HepG2 (cell line): ENCODE measurements around the gene BRPF1. TPM values are rescaled to one million over a fixed set of nuclear protein-coding genes. Genes with fewer than 3 reads are reported as not detected.

Source experiments
- BORCS8-MEF2B ChIP-seq: sonication (generic); formaldehyde crosslinking; IDR thresholded peaks from 2 replicates; pipeline ENCODE4 v1.8.0; 2022; ENCODE audit warnings: mild to moderate bottlenecking, missing genetic modification reagents
- EEA1 ChIP-seq: sonication (generic); formaldehyde crosslinking; IDR thresholded peaks from 2 replicates; pipeline ENCODE4 v1.5.1; 2020; ENCODE audit warnings: mild to moderate bottlenecking, missing genetic modification reagents, borderline replicate concordance
- GPN1 ChIP-seq: sonication (generic); formaldehyde crosslinking; IDR thresholded peaks from 2 replicates; pipeline ENCODE4 v1.5.1; 2020; ENCODE audit warnings: missing genetic modification reagents, borderline replicate concordance
- MIXL1 ChIP-seq: IDR thresholded peaks from 2 replicates; pipeline ENCODE4 v1.6.1; 2016
- NCOA2 ChIP-seq: sonication (generic); formaldehyde crosslinking; IDR thresholded peaks from 2 replicates; pipeline ENCODE4 v1.8.0; 2022; ENCODE audit warnings: inconsistent platforms
- SMAD1 ChIP-seq: sonication (generic); formaldehyde crosslinking; IDR thresholded peaks from 2 replicates; pipeline ENCODE4 v1.4.0; 2020; ENCODE audit warnings: missing genetic modification reagents, low read depth, mild to moderate bottlenecking, borderline replicate concordance
- SP4 ChIP-seq: sonication (generic); formaldehyde crosslinking; IDR thresholded peaks from 2 replicates; pipeline ENCODE4 v1.8.1; 2023; ENCODE audit warnings: mild to moderate bottlenecking, missing genetic modification reagents
- TEAD2 ChIP-seq: sonication (generic); formaldehyde crosslinking; IDR thresholded peaks from 2 replicates; pipeline ENCODE4 v1.9.0; 2021; ENCODE audit warnings: missing genetic modification reagents
- THYN1 ChIP-seq: sonication (generic); formaldehyde crosslinking; IDR thresholded peaks from 2 replicates; pipeline ENCODE4 v1.8.1; 2023; ENCODE audit warnings: low read depth, mild to moderate bottlenecking, moderate library complexity, missing genetic modification reagents, borderline replicate concordance
- ZFP90 ChIP-seq: sonication (generic); formaldehyde crosslinking; IDR thresholded peaks from 2 replicates; pipeline ENCODE4 v1.8.0; 2022; ENCODE audit warnings: missing genetic modification reagents, mild to moderate bottlenecking, inconsistent platforms, borderline replicate concordance
- ZMAT3 ChIP-seq: sonication (generic); formaldehyde crosslinking; conservative IDR thresholded peaks from 2 replicates; pipeline ENCODE4 v1.7.0; 2021; ENCODE audit warnings: missing genetic modification reagents
- ZMYM4 ChIP-seq: sonication (generic); formaldehyde crosslinking; IDR thresholded peaks from 2 replicates; pipeline ENCODE4 v1.8.1; 2023; ENCODE audit warnings: mild to moderate bottlenecking, missing genetic modification reagents
- ZNF335 ChIP-seq: sonication (generic); formaldehyde crosslinking; IDR thresholded peaks from 2 replicates; pipeline ENCODE4 v1.4.0; 2020; ENCODE audit warnings: missing genetic modification reagents
- ZNF350 ChIP-seq: sonication (generic); formaldehyde crosslinking; IDR thresholded peaks from 2 replicates; pipeline ENCODE4 v1.4.0; 2020; ENCODE audit warnings: mild to moderate bottlenecking, low read depth, missing genetic modification reagents, borderline replicate concordance
- ZNF75D ChIP-seq: sonication (generic); formaldehyde crosslinking; IDR thresholded peaks from 2 replicates; pipeline ENCODE4 v1.8.1; 2023; ENCODE audit warnings: missing genetic modification reagents, mild to moderate bottlenecking, borderline replicate concordance
- polyA plus RNA-seq, 8 experiments: library from polyadenylated mRNA; depleted of rRNA in 3 of 8; stranded (reverse) in 7 of 8; unstranded in 1 of 8; fragments of >200 nt; fragmentation: Illumina TruSeq in 4 of 8; extraction: Trizol in 4 of 8; gene quantifications; 2 replicates each; pipeline versions ENCODE4 v1.2.1 to v1.2.3, GENCODE V29; 2011 to 2016; ENCODE audit warnings: low read depth in 4 of 8, missing spikeins in 1 of 8, mixed read lengths in 1 of 8; ENCODE audit not compliant: insufficient read depth in 1 of 8
- total RNA-seq, 5 experiments: library from RNA; depleted of rRNA; stranded (reverse); fragments of >200 nt; fragmentation: Illumina TruSeq; extraction: Trizol; gene quantifications; 2 replicates each; pipeline ENCODE4 v1.2.3, GENCODE V29; 2016; ENCODE audit warnings: low read depth in 1 of 5
- TF ChIP-seq, protein P1 (sequence below): sonication (generic); formaldehyde crosslinking; IDR thresholded peaks from 2 replicates; pipeline ENCODE4 v1.5.1; 2020; ENCODE audit warnings: mild to moderate bottlenecking, moderate library complexity, missing genetic modification reagents
- TF ChIP-seq, protein P2 (sequence below): sonication (generic); formaldehyde crosslinking; conservative IDR thresholded peaks from 2 replicates; pipeline ENCODE4 v1.4.0; 2020; ENCODE audit warnings: missing genetic modification reagents
- TF ChIP-seq, protein P3 (sequence below): sonication (generic); formaldehyde crosslinking; IDR thresholded peaks from 2 replicates; pipeline ENCODE4 v1.9.0; 2021; ENCODE audit warnings: missing genetic modification reagents, mild to moderate bottlenecking, borderline replicate concordance
- TF ChIP-seq, protein P4 (sequence below): IDR thresholded peaks from 2 replicates; pipeline ENCODE4 v1.6.1; 2016; ENCODE audit warnings: mild to moderate bottlenecking, missing biosample characterization, missing genetic modification reagents
- TF ChIP-seq, protein P5 (sequence below): fragments of 450-650 bp; IDR thresholded peaks from 2 replicates; pipeline ENCODE4 v1.6.1; 2017
- TF ChIP-seq, protein P6 (sequence below): sonication (generic); formaldehyde crosslinking; IDR thresholded peaks from 2 replicates; pipeline ENCODE4 v1.8.0; 2022; ENCODE audit warnings: mild to moderate bottlenecking, missing genetic modification reagents

Gene BRPF1
- total and polyA plus RNA-seq, 2 of the 13 experiments (the other 11 are each of a cell fraction or from before 2014, with no cell fraction given) = 7.3 to 10.0 TPM

DNA sequence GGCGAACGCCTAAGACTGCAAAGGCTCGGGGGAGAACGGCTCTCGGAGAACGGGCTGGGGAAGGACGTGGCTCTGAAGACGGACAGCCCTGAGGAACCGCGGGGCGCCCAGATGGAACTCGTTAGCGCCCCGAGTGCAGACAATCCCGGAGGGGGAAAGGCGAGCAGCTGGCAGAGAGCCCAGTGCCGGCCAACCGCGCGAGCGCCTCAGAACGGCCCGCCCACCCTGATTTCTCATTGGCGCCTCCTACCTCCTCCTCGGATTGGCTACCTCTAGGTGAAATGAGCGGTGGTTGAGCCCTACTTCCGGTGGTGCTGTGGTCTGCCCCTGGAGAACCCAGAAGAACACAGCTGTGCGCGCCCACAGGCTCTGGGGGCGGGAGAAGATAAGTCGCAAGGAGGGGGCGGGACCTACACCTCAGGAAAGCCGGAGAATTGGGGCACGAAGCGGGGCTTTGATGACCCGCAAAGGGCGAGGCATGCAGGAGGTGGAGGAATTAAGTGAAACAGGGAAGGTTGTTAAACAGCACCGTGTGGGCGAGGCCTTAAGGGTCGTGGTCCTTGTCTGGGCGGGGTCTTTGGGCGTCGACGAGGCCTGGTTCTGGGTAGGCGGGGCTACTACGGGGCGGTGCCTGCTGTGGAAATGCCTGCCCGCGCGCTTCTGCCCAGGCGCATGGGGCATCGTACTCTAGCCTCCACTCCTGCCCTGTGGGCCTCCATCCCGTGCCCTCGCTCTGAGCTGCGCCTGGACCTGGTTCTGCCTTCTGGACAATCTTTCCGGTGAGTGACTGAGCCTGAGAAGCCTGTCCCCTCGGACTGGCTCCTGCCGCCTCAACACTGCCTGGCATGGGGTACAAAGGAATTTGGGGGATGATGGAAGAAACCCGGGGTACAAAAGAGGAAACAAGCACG is 18.4 kb downstream of the BRPF1 start, which contains the start of gene OGG1 (continued):
- no peak for TF ChIP-seq GPN1 (CRISPR knock-in tag)
- TF ChIP-seq, protein P1, sequence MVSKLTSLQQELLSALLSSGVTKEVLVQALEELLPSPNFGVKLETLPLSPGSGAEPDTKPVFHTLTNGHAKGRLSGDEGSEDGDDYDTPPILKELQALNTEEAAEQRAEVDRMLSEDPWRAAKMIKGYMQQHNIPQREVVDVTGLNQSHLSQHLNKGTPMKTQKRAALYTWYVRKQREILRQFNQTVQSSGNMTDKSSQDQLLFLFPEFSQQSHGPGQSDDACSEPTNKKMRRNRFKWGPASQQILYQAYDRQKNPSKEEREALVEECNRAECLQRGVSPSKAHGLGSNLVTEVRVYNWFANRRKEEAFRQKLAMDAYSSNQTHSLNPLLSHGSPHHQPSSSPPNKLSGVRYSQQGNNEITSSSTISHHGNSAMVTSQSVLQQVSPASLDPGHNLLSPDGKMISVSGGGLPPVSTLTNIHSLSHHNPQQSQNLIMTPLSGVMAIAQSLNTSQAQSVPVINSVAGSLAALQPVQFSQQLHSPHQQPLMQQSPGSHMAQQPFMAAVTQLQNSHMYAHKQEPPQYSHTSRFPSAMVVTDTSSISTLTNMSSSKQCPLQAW (CRISPR knock-in tag) = peak; percentile 65
- TF ChIP-seq NCOA2 = peak; percentile 46; the same call in 1 of the 2 replicates
- TF ChIP-seq ZFP90 = peak; percentile 75
- no peak for TF ChIP-seq TEAD2 (CRISPR knock-in tag)
- TF ChIP-seq, protein P2, sequence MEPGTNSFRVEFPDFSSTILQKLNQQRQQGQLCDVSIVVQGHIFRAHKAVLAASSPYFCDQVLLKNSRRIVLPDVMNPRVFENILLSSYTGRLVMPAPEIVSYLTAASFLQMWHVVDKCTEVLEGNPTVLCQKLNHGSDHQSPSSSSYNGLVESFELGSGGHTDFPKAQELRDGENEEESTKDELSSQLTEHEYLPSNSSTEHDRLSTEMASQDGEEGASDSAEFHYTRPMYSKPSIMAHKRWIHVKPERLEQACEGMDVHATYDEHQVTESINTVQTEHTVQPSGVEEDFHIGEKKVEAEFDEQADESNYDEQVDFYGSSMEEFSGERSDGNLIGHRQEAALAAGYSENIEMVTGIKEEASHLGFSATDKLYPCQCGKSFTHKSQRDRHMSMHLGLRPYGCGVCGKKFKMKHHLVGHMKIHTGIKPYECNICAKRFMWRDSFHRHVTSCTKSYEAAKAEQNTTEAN (CRISPR knock-in tag) = no peak; the same call in 1 of the 2 replicates
- TF ChIP-seq, protein P3, sequence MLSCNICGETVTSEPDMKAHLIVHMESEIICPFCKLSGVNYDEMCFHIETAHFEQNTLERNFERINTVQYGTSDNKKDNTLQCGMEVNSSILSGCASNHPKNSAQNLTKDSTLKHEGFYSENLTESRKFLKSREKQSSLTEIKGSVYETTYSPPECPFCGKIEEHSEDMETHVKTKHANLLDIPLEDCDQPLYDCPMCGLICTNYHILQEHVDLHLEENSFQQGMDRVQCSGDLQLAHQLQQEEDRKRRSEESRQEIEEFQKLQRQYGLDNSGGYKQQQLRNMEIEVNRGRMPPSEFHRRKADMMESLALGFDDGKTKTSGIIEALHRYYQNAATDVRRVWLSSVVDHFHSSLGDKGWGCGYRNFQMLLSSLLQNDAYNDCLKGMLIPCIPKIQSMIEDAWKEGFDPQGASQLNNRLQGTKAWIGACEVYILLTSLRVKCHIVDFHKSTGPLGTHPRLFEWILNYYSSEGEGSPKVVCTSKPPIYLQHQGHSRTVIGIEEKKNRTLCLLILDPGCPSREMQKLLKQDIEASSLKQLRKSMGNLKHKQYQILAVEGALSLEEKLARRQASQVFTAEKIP (CRISPR knock-in tag) = no peak
- TF ChIP-seq BORCS8-MEF2B (CRISPR knock-in tag) = peak; percentile 65; the same call in 1 of the 2 replicates
- TF ChIP-seq ZNF350 (CRISPR knock-in tag) = peak; percentile 89
- no peak for TF ChIP-seq THYN1
- no peak for TF ChIP-seq ZNF335 (CRISPR knock-in tag)
- no peak for TF ChIP-seq EEA1 (CRISPR knock-in tag)
- TF ChIP-seq ZMYM4 (CRISPR knock-in tag) = peak; percentile 49
- TF ChIP-seq ZNF75D (CRISPR knock-in tag) = no peak
- TF ChIP-seq, protein P4, sequence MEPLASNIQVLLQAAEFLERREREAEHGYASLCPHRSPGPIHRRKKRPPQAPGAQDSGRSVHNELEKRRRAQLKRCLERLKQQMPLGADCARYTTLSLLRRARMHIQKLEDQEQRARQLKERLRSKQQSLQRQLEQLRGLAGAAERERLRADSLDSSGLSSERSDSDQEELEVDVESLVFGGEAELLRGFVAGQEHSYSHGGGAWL (CRISPR knock-in tag) = no peak
- TF ChIP-seq, protein P5, sequence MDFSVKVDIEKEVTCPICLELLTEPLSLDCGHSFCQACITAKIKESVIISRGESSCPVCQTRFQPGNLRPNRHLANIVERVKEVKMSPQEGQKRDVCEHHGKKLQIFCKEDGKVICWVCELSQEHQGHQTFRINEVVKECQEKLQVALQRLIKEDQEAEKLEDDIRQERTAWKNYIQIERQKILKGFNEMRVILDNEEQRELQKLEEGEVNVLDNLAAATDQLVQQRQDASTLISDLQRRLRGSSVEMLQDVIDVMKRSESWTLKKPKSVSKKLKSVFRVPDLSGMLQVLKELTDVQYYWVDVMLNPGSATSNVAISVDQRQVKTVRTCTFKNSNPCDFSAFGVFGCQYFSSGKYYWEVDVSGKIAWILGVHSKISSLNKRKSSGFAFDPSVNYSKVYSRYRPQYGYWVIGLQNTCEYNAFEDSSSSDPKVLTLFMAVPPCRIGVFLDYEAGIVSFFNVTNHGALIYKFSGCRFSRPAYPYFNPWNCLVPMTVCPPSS = no peak
- TF ChIP-seq SMAD1 (CRISPR knock-in tag) = no peak; the same call in 1 of the 2 replicates
- peak; percentile 24; the same call in 1 of the 2 replicates for TF ChIP-seq ZMAT3 (CRISPR knock-in tag)
- no peak for TF ChIP-seq MIXL1 (CRISPR knock-in tag)
- TF ChIP-seq SP4 (CRISPR knock-in tag) = peak; percentile 82
- TF ChIP-seq, protein P6, sequence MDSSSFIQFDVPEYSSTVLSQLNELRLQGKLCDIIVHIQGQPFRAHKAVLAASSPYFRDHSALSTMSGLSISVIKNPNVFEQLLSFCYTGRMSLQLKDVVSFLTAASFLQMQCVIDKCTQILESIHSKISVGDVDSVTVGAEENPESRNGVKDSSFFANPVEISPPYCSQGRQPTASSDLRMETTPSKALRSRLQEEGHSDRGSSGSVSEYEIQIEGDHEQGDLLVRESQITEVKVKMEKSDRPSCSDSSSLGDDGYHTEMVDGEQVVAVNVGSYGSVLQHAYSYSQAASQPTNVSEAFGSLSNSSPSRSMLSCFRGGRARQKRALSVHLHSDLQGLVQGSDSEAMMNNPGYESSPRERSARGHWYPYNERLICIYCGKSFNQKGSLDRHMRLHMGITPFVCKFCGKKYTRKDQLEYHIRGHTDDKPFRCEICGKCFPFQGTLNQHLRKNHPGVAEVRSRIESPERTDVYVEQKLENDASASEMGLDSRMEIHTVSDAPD (CRISPR knock-in tag) = peak; percentile 60; the same call in 1 of the 2 replicates
